Nephron (organoid): ENCODE data around the gene DYNC1LI1.
"Not testable (repeated sequence)": the region's sequence is repeated elsewhere in the genome, so short reads cannot be mapped to it uniquely, and the experiment has no call there.

Experiments used
- H3K27ac Mint-ChIP-seq, 3 experiments: 2 replicates each; pipeline ENCODE4 v1.8.0; 2020; ENCODE audit warnings: mixed read lengths in 3 of 3, mild to moderate bottlenecking in 2 of 3, moderate library complexity in 1 of 3
- H3K27me3 Mint-ChIP-seq: 2 replicates; pipeline ENCODE4 v1.8.0; 2021; ENCODE audit warnings: low read depth, mild to moderate bottlenecking, moderate library complexity, mixed read lengths
- H3K36me3 Mint-ChIP-seq: 2 replicates; pipeline ENCODE4 v1.8.0; 2020; ENCODE audit warnings: low read depth, mixed read lengths
- H3K4me1 Mint-ChIP-seq: 2 replicates; pipeline ENCODE4 v1.8.0; 2020; ENCODE audit warnings: mixed read lengths
- H3K4me3 Mint-ChIP-seq, 3 experiments: 2 replicates each; pipeline ENCODE4 v1.8.0; 2020; ENCODE audit warnings: mild to moderate bottlenecking in 3 of 3, mixed read lengths in 3 of 3, moderate library complexity in 2 of 3
- H3K9me3 Mint-ChIP-seq: 2 replicates; pipeline ENCODE4 v1.8.0; 2020; ENCODE audit warnings: mixed read lengths
- CTCF ChIP-seq, 3 experiments: fragments of 200-600 bp; sonication (generic); IDR thresholded peaks; one replicate each; pipeline ENCODE4 v1.5.0; 2021; ENCODE audit warnings: antibody characterized with exemption in 3 of 3; ENCODE audit not compliant: unreplicated experiment in 3 of 3

DYNC1LI1 gene

GRCh38 chr3:32531010-32531647 lies 39.5 kb downstream of the DYNC1LI1 start:
- Mint-ChIP-seq H3K27ac (no peak overlapping the region), H3K27me3 (no peaks in the 10 kb centered on the region), H3K36me3 (peaks cover 67% of the 10 kb centered on the region), H3K9me3 (no peaks in the 10 kb centered on the region), H3K4me3 (no peak overlapping the region), H3K4me1 (no peaks in the 10 kb centered on the region)
- TF ChIP-seq CTCF (IDR thresholded peaks at IDR 0.05; ENCODE audit: unreplicated experiment in 3 of 3), result no peak

DNA sequence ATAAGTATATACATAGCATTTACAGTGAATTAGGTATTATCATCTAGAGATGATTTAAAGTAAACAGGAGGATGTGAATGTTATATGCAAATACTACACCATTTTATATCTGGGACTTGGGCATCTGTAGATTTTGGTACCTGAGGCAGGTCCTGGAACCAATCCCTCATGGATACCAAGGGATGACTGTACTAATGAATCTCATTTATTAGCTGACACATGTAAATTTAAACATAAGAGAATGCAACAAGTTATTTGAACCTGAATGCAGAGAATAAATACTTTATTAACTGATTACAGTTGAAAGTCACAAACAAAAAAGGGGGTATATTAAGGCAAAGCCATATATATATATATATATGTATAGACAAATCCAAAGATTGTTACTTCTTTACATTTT lies 44.9 kb downstream of the DYNC1LI1 start:
- Mint-ChIP-seq H3K4me3 (no peak overlapping the region), H3K27me3 (no peaks in the 10 kb centered on the region), H3K27ac (no peak overlapping the region), H3K36me3 (peaks cover 70% of the 10 kb centered on the region), H3K9me3 (peaks cover 6% of the 10 kb centered on the region), H3K4me1 (no peaks in the 10 kb centered on the region)
- no peak for TF ChIP-seq CTCF (IDR thresholded peaks at IDR 0.05; ENCODE audit: unreplicated experiment in 3 of 3)

DNA sequence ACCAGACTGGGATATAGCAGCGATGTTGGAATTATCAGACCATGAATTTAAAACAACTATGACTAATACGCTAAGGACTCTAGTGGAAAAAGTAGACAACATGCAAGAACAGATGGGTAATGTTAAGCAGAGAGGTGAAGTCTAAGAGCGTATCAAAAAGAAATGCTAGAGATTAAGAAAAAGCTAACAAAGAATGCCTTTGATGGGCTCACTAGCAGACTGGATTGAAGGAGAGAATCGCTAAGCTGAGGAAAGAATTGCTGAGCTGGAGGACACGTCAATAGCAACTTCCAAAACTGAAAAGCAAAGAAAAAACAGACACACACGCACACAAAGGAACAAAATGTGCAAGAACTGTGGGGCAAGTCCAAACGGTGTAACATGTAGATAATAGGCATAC lies 48.0 kb downstream of the DYNC1LI1 start:
- no peak for TF ChIP-seq CTCF (IDR thresholded peaks at IDR 0.05; ENCODE audit: unreplicated experiment in 3 of 3)
- Mint-ChIP-seq H3K36me3 (peaks cover 61% of the 10 kb centered on the region), H3K27me3 (no peaks in the 10 kb centered on the region), H3K9me3 (peaks cover 6% of the 10 kb centered on the region), H3K4me1 (no peaks in the 10 kb centered on the region), H3K27ac (peak overlapping the region in 1 of 3 experiments; percentile 24), H3K4me3 (no peak overlapping the region)

DNA sequence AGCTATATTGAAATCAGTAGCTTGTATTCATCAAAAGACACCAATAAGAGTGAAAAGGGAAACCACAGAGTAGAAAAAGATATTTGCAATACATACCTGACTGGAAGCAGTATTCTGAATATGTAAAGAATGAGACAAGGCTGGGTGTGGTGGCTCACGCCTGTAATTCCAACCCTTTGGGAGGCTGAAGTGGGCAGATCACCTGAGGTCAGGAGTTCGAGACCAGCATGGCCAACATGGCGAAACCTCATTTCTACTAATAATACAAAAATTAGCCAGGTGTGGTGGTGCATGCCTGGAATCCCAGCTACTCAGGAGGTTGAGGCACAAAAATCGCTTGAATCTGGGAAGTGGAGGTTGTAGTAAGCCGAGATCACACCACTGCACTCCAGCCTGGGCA lies 51.7 kb downstream of the DYNC1LI1 start:
- H3K9me3 Mint-ChIP-seq, H3K27ac Mint-ChIP-seq, H3K4me3 Mint-ChIP-seq, H3K27me3 Mint-ChIP-seq, H3K4me1 Mint-ChIP-seq: not testable (repeated sequence)
- H3K36me3 Mint-ChIP-seq, result peaks cover 29% of the 10 kb centered on the region

- H3K9me3 Mint-ChIP-seq, H3K4me1 Mint-ChIP-seq, H3K27me3 Mint-ChIP-seq, H3K4me3 Mint-ChIP-seq, H3K27ac Mint-ChIP-seq: not testable (repeated sequence)
- peaks cover 11% of the 10 kb centered on the region for H3K36me3 Mint-ChIP-seq
Observed at GRCh38 chr3:32516751-32517150, 53.9 kb downstream of the DYNC1LI1 start.

- peaks cover 6% of the 10 kb centered on the region for H3K4me1 Mint-ChIP-seq
- H3K27me3 Mint-ChIP-seq, result no peaks in the 10 kb centered on the region
- H3K27ac Mint-ChIP-seq, result no peak overlapping the region
- no peak for TF ChIP-seq CTCF (IDR thresholded peaks at IDR 0.05; ENCODE audit: unreplicated experiment in 3 of 3)
- no peaks in the 10 kb centered on the region for H3K9me3 Mint-ChIP-seq
- H3K36me3 Mint-ChIP-seq, result no peaks in the 10 kb centered on the region
- no peak overlapping the region for H3K4me3 Mint-ChIP-seq
Observed at GRCh38 chr3:32511005-32511404, 59.7 kb downstream of the DYNC1LI1 start.

GRCh38 chr3:32510075-32510724 lies 60.5 kb downstream of the DYNC1LI1 start:
- peak; percentile 80 to 93 (median 93) for TF ChIP-seq CTCF (IDR thresholded peaks at IDR 0.05; ENCODE audit: unreplicated experiment in 3 of 3)
- Mint-ChIP-seq H3K9me3 (no peaks in the 10 kb centered on the region), H3K27me3 (no peaks in the 10 kb centered on the region), H3K27ac (no peak overlapping the region), H3K36me3 (no peaks in the 10 kb centered on the region), H3K4me1 (peaks cover 6% of the 10 kb centered on the region), H3K4me3 (no peak overlapping the region)
